Activated naive CD4-positive, alpha-beta T cell treated with anti-CD3 and anti-CD28 coated beads for 36 hours (primary cell): ENCODE results near the gene KIF22. TPM values are rescaled to one million over a fixed set of nuclear protein-coding genes. Genes with fewer than 3 reads are reported as not detected.
"Not testable (repeated sequence)": the region's sequence is repeated elsewhere in the genome, so short reads cannot be mapped to it uniquely, and the experiment has no call there.

Experiments used
- CTCF ChIA-PET: fragments of 350-600 bp; sonication (Branson Sonifier 250); formaldehyde crosslinking; loops from one replicate; lab custom pipeline; 2021; ENCODE audit warnings: antibody characterized with exemption; lab: Charles Lee
- DNase-seq: peaks from one replicate; pipeline ENCODE4 v3.0.0-alpha.2; 2020
- H3K27ac Mint-ChIP-seq: one replicate; pipeline ENCODE4 v1.8.0; 2021; ENCODE audit warnings: mild to moderate bottlenecking, mixed read lengths
- H3K27me3 Mint-ChIP-seq: one replicate; pipeline ENCODE4 v1.8.0; 2021; ENCODE audit warnings: low read depth, mixed read lengths
- H3K36me3 Mint-ChIP-seq: one replicate; pipeline ENCODE4 v1.8.0; 2021; ENCODE audit warnings: low read depth, mixed read lengths
- H3K4me1 Mint-ChIP-seq: one replicate; pipeline ENCODE4 v1.8.0; 2021; ENCODE audit warnings: low read depth, mixed read lengths
- H3K4me3 Mint-ChIP-seq: one replicate; pipeline ENCODE4 v1.8.0; 2021; ENCODE audit warnings: mild to moderate bottlenecking, moderate library complexity, mixed read lengths
- H3K9me3 Mint-ChIP-seq: one replicate; pipeline ENCODE4 v1.8.0; 2021; ENCODE audit warnings: mixed read lengths
- intact Hi-C: fragments of 100-400 bp; cut with micrococcal nuclease; formaldehyde crosslinking; loops from one replicate; pipeline ENCODE4 v1.15.1; 2023
- total RNA-seq, 2 experiments: library from RNA; stranded (reverse); gene quantifications; one replicate each; pipeline ENCODE4 v1.2.3, GENCODE V29; 2021

Gene KIF22
- total RNA-seq, 2 experiments from 2014 or later: 201 to 209 TPM

GRCh38 chr16:29753516-29753915 is 37.0 kb upstream of the KIF22 start:
- Mint-ChIP-seq H3K9me3 (no peaks in the 10 kb centered on the region), H3K4me1 (peaks cover 41% of the 10 kb centered on the region), H3K27ac (no peak overlapping the region), H3K27me3 (no peaks in the 10 kb centered on the region), H3K36me3 (no peaks in the 10 kb centered on the region), H3K4me3 (no peak overlapping the region)
- no peak for DNase-seq
- CTCF ChIA-PET: interaction anchor here (1.0 to 2.1 kb wide), 5 partner anchors 24 to 95 kb away, joined by 3 to 13 read pairs (median 6); partner anchors contain the start of gene KIF22
- intact Hi-C loops: no loop called here

GRCh38 chr16:29756654-29757053 is 33.9 kb upstream of the KIF22 start:
- H3K9me3 Mint-ChIP-seq: no peaks in the 10 kb centered on the region
- H3K4me1 Mint-ChIP-seq: peaks cover 38% of the 10 kb centered on the region
- H3K36me3 Mint-ChIP-seq: no peaks in the 10 kb centered on the region
- intact Hi-C loops: no loop called here
- CTCF ChIA-PET: interaction anchor here (0.6 to 1.2 kb wide), 7 partner anchors 13 to 1572 kb away, joined by 3 to 4 read pairs (median 3); no protein-coding TSS in a partner anchor
- no peaks in the 10 kb centered on the region for H3K27me3 Mint-ChIP-seq
- no peak for DNase-seq
- no peak overlapping the region for H3K27ac Mint-ChIP-seq
- H3K4me3 Mint-ChIP-seq: no peak overlapping the region

DNA sequence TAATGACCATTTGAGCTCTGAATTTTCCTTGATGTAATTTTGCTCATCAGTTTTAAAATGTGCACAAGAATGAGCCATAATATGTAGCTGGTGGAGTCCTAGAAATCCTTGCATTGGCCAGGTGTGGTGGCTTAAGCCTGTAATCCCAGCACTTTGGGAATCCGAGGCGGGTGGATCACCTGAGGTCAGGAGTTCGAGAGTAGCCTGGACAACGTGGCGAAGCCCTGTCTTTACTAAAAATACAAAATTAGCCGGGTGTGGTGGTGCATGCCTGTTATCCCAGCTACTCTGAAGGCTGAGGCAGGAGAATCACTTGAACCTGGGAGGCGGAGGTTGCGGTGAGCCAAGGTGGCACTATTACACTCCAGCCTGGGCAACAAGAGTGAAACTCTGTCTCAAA is 33.5 kb upstream of the KIF22 start:
- H3K27me3 Mint-ChIP-seq, DNase-seq, H3K27ac Mint-ChIP-seq, H3K36me3 Mint-ChIP-seq, H3K4me3 Mint-ChIP-seq, H3K9me3 Mint-ChIP-seq, intact Hi-C loops: not testable (repeated sequence)
- peaks cover 38% of the 10 kb centered on the region for H3K4me1 Mint-ChIP-seq
- CTCF ChIA-PET: interaction anchor here (0.6 to 1.2 kb wide), 5 partner anchors 18 to 1573 kb away, joined by 3 to 4 read pairs (median 3); no protein-coding TSS in a partner anchor

DNA sequence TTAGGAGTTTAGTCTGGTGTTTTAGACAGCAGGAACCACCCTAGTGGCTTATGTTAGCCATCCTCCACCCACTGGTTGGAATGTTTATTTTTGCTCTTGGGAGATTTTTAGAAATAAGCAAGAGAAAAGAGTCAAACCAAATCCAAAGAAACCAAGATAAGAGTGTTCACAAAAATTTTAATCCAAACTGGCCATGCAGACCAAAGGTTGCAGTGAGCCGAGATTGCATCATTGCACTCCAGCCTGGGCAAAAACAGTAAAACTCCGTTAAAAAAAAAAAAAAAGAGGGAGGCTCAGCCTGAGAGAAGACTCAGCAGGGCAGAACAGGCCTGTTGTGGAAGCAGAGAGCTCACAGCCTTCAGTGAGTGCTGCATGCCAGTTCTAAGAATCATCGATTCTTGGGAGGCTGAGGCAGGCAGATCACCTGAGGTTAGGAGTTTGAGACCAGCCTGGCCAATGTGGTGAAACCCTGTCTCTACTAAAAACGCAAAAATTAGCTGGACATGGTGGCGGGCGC is 32.5 kb upstream of the KIF22 start:
- CTCF ChIA-PET: interaction anchor here (0.6 to 1.1 kb wide), 3 partner anchors 26 to 813 kb away, joined by 3 to 4 read pairs (median 3); no protein-coding TSS in a partner anchor
- no peak for DNase-seq
- H3K27me3 Mint-ChIP-seq: no peaks in the 10 kb centered on the region
- no peaks in the 10 kb centered on the region for H3K36me3 Mint-ChIP-seq
- intact Hi-C loops: no loop called here
- peaks cover 38% of the 10 kb centered on the region for H3K4me1 Mint-ChIP-seq
- no peak overlapping the region for H3K4me3 Mint-ChIP-seq
- no peak overlapping the region for H3K27ac Mint-ChIP-seq
- H3K9me3 Mint-ChIP-seq: no peaks in the 10 kb centered on the region

DNA sequence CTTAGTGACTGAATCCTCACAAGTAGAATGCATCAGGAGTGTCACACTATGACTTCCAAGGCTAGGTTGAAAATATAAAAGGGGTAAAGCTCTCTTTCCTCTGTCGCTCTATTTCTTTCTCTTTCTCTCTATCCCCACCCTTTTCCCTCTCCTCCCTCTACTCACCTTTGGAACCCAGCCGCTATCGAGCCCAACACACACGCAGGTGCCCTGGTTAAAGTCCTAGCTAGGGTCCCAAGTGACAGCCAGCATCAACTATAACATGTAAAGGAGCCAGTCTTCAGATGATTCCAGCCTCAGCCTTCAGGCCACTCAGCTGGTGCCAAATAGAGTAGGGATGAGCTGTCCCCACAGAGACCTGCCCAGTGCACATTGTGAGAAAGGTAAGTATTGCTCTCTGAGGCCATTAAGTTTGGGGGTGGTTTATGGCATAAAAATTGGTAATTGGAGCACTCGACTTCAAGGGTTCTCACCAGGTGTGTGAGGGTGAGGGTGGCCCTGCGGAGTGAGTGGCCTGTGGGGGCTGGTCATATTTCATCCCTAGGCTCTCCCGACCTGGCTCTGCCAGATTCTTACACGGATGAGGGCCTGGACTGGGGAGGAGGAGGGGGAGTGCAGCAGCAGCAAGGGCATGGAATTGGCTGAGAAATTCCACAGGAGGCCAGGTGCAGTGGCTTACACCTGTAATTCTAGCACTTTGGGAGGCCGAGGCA is 29.8 kb upstream of the KIF22 start:
- Mint-ChIP-seq H3K4me1 (peaks cover 28% of the 10 kb centered on the region), H3K27me3 (no peaks in the 10 kb centered on the region), H3K27ac (peak overlapping the region; percentile 54), H3K4me3 (no peak overlapping the region), H3K9me3 (no peaks in the 10 kb centered on the region), H3K36me3 (no peaks in the 10 kb centered on the region)
- DNase-seq: no peak
- intact Hi-C loops: no loop called here
- CTCF ChIA-PET: no interaction called here

GRCh38 chr16:29761280-29761651 is 29.3 kb upstream of the KIF22 start:
- H3K36me3 Mint-ChIP-seq, CTCF ChIA-PET, DNase-seq, H3K9me3 Mint-ChIP-seq, intact Hi-C loops, H3K4me3 Mint-ChIP-seq, H3K27me3 Mint-ChIP-seq, H3K27ac Mint-ChIP-seq: not testable (repeated sequence)
- peaks cover 24% of the 10 kb centered on the region for H3K4me1 Mint-ChIP-seq

- no peak overlapping the region for H3K27ac Mint-ChIP-seq
- peaks cover 18% of the 10 kb centered on the region for H3K4me1 Mint-ChIP-seq
- CTCF ChIA-PET: no interaction called here
- no peak for DNase-seq
- no peaks in the 10 kb centered on the region for H3K36me3 Mint-ChIP-seq
- intact Hi-C loops: no loop called here
- no peak overlapping the region for H3K4me3 Mint-ChIP-seq
- no peaks in the 10 kb centered on the region for H3K27me3 Mint-ChIP-seq
- H3K9me3 Mint-ChIP-seq: no peaks in the 10 kb centered on the region
Measured at GRCh38 chr16:29761882-29762281, 28.7 kb upstream of the KIF22 start.

- no peaks in the 10 kb centered on the region for H3K9me3 Mint-ChIP-seq
- intact Hi-C loops: no loop called here
- CTCF ChIA-PET: no interaction called here
- peaks cover 8% of the 10 kb centered on the region for H3K4me1 Mint-ChIP-seq
- no peaks in the 10 kb centered on the region for H3K27me3 Mint-ChIP-seq
- H3K27ac Mint-ChIP-seq: no peak overlapping the region
- no peaks in the 10 kb centered on the region for H3K36me3 Mint-ChIP-seq
- H3K4me3 Mint-ChIP-seq: no peak overlapping the region
- no peak for DNase-seq
Measured at GRCh38 chr16:29763326-29763725, 27.2 kb upstream of the KIF22 start.

DNA sequence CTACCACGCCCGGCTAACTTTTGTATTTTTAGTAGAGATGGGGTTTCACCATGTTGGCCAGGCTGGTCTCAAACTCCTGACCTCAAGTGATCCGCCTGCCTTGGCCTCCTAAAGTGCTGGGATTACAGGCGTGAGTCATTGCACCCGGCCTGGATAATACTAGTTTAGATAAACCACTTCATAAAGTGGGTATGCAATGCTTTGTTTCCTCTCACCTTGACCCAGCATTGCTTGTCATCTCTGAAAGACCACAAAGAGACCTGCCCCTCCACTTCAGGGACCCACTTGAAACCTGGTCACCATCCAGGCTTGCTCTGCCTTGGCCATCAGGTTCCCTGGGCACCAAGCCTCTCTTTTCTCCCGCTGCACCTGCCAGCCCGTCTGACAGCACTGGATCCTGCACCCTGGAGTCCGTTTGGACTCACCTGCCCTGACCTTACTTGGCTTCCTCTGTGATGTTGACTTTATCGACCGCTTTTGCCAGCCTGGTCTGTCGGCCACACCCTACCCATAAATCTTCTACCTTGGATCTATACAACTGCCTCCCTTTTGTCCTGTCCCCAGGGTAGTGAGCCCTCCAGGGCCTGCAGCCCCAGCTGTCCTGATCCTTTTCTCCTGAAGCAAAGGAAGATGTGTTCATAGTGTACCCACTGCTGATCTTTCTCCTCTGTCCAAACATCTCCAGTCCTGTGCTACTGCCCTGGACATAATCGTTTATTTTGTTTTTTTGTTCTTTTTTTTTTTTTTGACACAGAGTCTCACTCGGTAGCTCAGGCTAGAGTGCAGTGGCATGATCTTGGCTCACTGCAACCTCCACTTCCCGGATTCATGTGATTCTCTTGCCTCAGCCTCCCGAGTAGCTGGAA is 25.2 kb upstream of the KIF22 start:
- Mint-ChIP-seq H3K4me1 (peaks cover 6% of the 10 kb centered on the region), H3K9me3 (no peaks in the 10 kb centered on the region), H3K27me3 (no peaks in the 10 kb centered on the region), H3K27ac (no peak overlapping the region), H3K36me3 (no peaks in the 10 kb centered on the region), H3K4me3 (no peak overlapping the region)
- CTCF ChIA-PET: interaction anchor here (0.9 kb wide), 1 partner anchor 65 kb away, joined by 3 read pairs; no protein-coding TSS in a partner anchor
- no peak for DNase-seq
- intact Hi-C loops: no loop called here

GRCh38 chr16:29766571-29766970 is 24.0 kb upstream of the KIF22 start:
- no peaks in the 10 kb centered on the region for H3K9me3 Mint-ChIP-seq
- no peak overlapping the region for H3K4me3 Mint-ChIP-seq
- DNase-seq: no peak

DNA sequence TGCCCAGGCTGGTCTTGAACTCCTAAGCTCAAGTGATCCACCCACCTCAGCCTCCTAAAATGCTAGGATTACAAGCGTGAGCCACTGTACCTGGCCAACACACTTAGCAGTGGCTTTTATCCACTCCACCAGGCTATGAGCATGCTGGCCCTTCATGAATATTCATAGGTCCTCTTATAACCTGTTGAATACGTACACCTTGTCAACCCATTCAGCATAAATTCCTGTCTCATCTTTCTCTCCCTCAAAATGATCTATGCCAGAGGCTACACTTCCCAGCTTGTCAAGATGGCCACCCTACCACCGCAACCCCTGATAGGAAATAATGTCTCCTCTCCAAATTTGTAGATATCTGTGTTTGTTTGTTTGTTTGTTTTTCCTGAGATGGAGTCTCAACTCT is 23.5 kb upstream of the KIF22 start:
- no peaks in the 10 kb centered on the region for H3K27me3 Mint-ChIP-seq
- H3K27ac Mint-ChIP-seq: no peak overlapping the region
- no peaks in the 10 kb centered on the region for H3K9me3 Mint-ChIP-seq
- CTCF ChIA-PET: interaction anchor here (1.0 kb wide), 1 partner anchor 37 kb away, joined by 3 read pairs; no protein-coding TSS in a partner anchor
- H3K4me3 Mint-ChIP-seq: no peak overlapping the region
- no peak for DNase-seq
- no peaks in the 10 kb centered on the region for H3K36me3 Mint-ChIP-seq
- H3K4me1 Mint-ChIP-seq: peaks cover 4% of the 10 kb centered on the region
- intact Hi-C loops: no loop called here

More at GRCh38 chr16:29766571-29766970, 24.0 kb upstream of the KIF22 start:
- Mint-ChIP-seq H3K27me3 (no peaks in the 10 kb centered on the region), H3K4me1 (peaks cover 3% of the 10 kb centered on the region), H3K27ac (no peak overlapping the region), H3K36me3 (no peaks in the 10 kb centered on the region)
- intact Hi-C loops: no loop called here
- CTCF ChIA-PET: interaction anchor here (1.0 kb wide), 1 partner anchor 37 kb away, joined by 3 read pairs; no protein-coding TSS in a partner anchor

GRCh38 chr16:29769507-29769906 is 21.0 kb upstream of the KIF22 start:
- no peak for DNase-seq
- CTCF ChIA-PET: interaction anchor here (0.8 to 2.7 kb wide), 3 partner anchors 13 to 21 kb away, joined by 3 to 7 read pairs (median 3); partner anchors contain the start of gene KIF22
- no peaks in the 10 kb centered on the region for H3K27me3 Mint-ChIP-seq
- H3K36me3 Mint-ChIP-seq: no peaks in the 10 kb centered on the region
- H3K27ac Mint-ChIP-seq: no peak overlapping the region
- no peak overlapping the region for H3K4me3 Mint-ChIP-seq
- intact Hi-C loops: no loop called here
- no peaks in the 10 kb centered on the region for H3K9me3 Mint-ChIP-seq
- peaks cover 4% of the 10 kb centered on the region for H3K4me1 Mint-ChIP-seq
